Upper lobe of left lung (tissue), 6 donors: ENCODE results near the gene IFNLR1. TPM values are rescaled to one million over a fixed set of nuclear protein-coding genes. Genes with fewer than 3 reads are reported as not detected.
"Not testable (repeated sequence)": the region's sequence is repeated elsewhere in the genome, so short reads cannot be mapped to it uniquely, and the experiment has no call there.

Experiments
- ATAC-seq, 2 donors: fragments of 200-7000 bp; cut with Tn5 transposase; one replicate each; pipeline ENCODE4 v1.9.1; 2022; ENCODE audit warnings: mild to moderate bottlenecking in 2 of 2, moderate library complexity in 2 of 2; ENCODE audit not compliant: low FRiP score in 2 of 2
- DNase-seq, 2 donors: peaks; one replicate each; pipeline ENCODE4 v3.0.0-alpha.2; 2019 to 2020
- H3K27ac ChIP-seq, 4 donors: fragments of 200-600 bp; sonication (generic); one replicate each; pipeline ENCODE4 v1.5.1; 2016 to 2019
- H3K27me3 ChIP-seq, 4 donors: fragments of 200-600 bp; sonication (generic); one replicate each; pipeline ENCODE4 v1.5.1; 2017 to 2019
- H3K36me3 ChIP-seq, 4 donors: fragments of 200-600 bp; sonication (generic); one replicate each; pipeline ENCODE4 v1.5.1; 2016 to 2019
- H3K4me1 ChIP-seq, 4 donors: fragments of 200-600 bp; sonication (generic); one replicate each; pipeline ENCODE4 v1.5.1; 2018 to 2019
- H3K4me3 ChIP-seq, 4 donors: fragments of 200-600 bp; sonication (generic); one replicate each; pipeline ENCODE4 v1.5.1; 2017 to 2019; ENCODE audit warnings: mild to moderate bottlenecking in 2 of 4, moderate library complexity in 1 of 4
- H3K9me3 ChIP-seq, 4 donors: fragments of 200-600 bp; sonication (generic); one replicate each; pipeline ENCODE4 v1.5.1; 2018 to 2019
- EP300 ChIP-seq, 4 donors: sonication (generic); formaldehyde crosslinking; IDR thresholded peaks; one replicate each; pipeline ENCODE4 v1.5.1; 2017; ENCODE audit warnings: antibody characterized with exemption in 4 of 4, control low read depth in 2 of 4
- POLR2A ChIP-seq, 4 donors: fragments of 450-650 bp; IDR thresholded peaks; one replicate each; pipeline ENCODE4 v1.5.1; 2016 to 2017; ENCODE audit warnings: antibody characterized with exemption in 4 of 4, mild to moderate bottlenecking in 2 of 4
- POLR2AphosphoS5 ChIP-seq, 2 donors: sonication (generic); formaldehyde crosslinking; IDR thresholded peaks; one replicate each; pipeline ENCODE4 v1.5.1; 2017; ENCODE audit warnings: antibody characterized with exemption in 2 of 2
- WGBS, 2 donors: methylation state at CpG; one replicate each; pipeline ENCODE4 v1.1.5; 2017 to 2018; 5-methylcytosine and 5-hydroxymethylcytosine counted together
- total RNA-seq, 6 donors: library from RNA; depleted of rRNA in 4 of 6; stranded (reverse); fragments of >200 nt in 4 of 6; gene quantifications; one replicate each; pipeline versions ENCODE4 v1.1.0 to v1.2.1, GENCODE V29; 2016 to 2021
- TF ChIP-seq, protein P1 (sequence below), 6 experiments: fragments of 450-650 bp in 4 of 6; fragments of 200-600 bp in 2 of 6; sonication (generic) in 2 of 6; IDR thresholded peaks; one replicate each; pipeline ENCODE4 v1.5.1; 2016 to 2019; ENCODE audit warnings: antibody characterized with exemption in 6 of 6
- donor health status: DM: no; HTN: no; CAD: no; lungs with moderate emphysema.
- donor health status: DM: no; HTN: yes; CAD: no; lungs with severe emphysema.

Gene IFNLR1
- total RNA-seq, 6 donors from 2014 or later = 4.1 to 15.5 (median 6.8) TPM

DNA sequence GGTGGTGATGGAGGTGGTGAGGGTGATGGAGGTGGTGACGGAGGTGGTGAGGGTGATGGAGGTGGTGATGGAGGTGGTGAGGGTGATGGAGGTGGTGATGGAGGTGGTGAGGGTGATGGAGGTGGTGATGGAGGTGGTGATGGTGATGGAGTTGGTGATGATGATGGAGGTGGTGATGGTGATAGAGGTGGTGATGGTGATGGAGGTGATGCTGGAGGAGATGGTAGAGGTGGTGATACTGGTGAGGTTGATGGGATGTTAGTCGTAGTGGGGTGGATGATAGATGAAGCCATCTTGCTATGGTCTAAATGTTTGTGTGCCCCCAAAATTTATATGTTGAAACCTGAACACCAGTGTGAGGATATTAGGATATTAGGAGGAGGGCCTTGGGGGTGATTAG lies 25.3 kb upstream of the IFNLR1 start:
- Histone ChIP-seq H3K4me3 (no peak overlapping the region), H3K27ac (no peak overlapping the region), H3K4me1 (peaks cover 0 to 12% (median 7%) of the 10 kb centered on the region in 4 donors), H3K36me3 (no peaks in the 10 kb centered on the region), H3K9me3 (no peaks in the 10 kb centered on the region), H3K27me3 (peaks cover 0 to 4% (median 0%) of the 10 kb centered on the region in 4 donors)
- ATAC-seq = no peak
- WGBS, 2 donors = 53 to 67% methylated on average over 2 of the region's 2 CpGs
- TF ChIP-seq, protein P1, sequence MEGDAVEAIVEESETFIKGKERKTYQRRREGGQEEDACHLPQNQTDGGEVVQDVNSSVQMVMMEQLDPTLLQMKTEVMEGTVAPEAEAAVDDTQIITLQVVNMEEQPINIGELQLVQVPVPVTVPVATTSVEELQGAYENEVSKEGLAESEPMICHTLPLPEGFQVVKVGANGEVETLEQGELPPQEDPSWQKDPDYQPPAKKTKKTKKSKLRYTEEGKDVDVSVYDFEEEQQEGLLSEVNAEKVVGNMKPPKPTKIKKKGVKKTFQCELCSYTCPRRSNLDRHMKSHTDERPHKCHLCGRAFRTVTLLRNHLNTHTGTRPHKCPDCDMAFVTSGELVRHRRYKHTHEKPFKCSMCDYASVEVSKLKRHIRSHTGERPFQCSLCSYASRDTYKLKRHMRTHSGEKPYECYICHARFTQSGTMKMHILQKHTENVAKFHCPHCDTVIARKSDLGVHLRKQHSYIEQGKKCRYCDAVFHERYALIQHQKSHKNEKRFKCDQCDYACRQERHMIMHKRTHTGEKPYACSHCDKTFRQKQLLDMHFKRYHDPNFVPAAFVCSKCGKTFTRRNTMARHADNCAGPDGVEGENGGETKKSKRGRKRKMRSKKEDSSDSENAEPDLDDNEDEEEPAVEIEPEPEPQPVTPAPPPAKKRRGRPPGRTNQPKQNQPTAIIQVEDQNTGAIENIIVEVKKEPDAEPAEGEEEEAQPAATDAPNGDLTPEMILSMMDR (IDR thresholded peaks at IDR 0.05) = no peak
- no peak for TF ChIP-seq EP300 (IDR thresholded peaks at IDR 0.05)
- TF ChIP-seq POLR2AphosphoS5 (IDR thresholded peaks at IDR 0.05) = no peak
- TF ChIP-seq POLR2A (IDR thresholded peaks at IDR 0.05) = no peak
- no peak for DNase-seq

DNA sequence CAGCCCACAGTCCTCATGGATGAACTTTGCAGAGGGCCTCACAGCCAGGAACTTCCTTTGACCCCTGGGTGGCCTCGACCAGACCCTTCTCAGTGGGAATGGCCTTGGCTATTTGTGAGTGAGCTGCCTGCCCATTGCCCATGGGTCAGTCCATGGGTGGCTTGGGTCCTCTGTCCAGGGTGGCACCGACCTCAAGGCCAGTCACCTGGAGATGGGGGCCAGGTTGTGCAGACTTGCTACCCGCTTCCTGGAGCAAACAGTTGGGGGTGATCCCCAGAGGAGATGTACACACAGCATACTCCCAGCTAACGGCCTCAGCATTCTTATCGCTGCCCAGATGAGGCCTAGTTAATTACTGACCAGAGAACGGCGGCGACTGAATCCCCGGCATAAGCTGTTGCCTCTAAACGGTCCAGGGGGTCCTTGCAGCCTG lies 23.1 kb upstream of the IFNLR1 start:
- Histone ChIP-seq H3K36me3 (no peaks in the 10 kb centered on the region), H3K4me1 (no peaks in the 10 kb centered on the region), H3K4me3 (no peak overlapping the region), H3K27ac (no peak overlapping the region), H3K27me3 (no peaks in the 10 kb centered on the region), H3K9me3 (no peaks in the 10 kb centered on the region)
- DNase-seq (no peak), ATAC-seq (no peak)
- TF ChIP-seq POLR2A (IDR thresholded peaks at IDR 0.05) (no peak), POLR2AphosphoS5 (IDR thresholded peaks at IDR 0.05) (no peak)
- TF ChIP-seq, protein P1 (IDR thresholded peaks at IDR 0.05) = no peak
- 83 to 87% methylated on average over 7 to 10 of the region's 10 CpGs for WGBS, 2 donors

DNA sequence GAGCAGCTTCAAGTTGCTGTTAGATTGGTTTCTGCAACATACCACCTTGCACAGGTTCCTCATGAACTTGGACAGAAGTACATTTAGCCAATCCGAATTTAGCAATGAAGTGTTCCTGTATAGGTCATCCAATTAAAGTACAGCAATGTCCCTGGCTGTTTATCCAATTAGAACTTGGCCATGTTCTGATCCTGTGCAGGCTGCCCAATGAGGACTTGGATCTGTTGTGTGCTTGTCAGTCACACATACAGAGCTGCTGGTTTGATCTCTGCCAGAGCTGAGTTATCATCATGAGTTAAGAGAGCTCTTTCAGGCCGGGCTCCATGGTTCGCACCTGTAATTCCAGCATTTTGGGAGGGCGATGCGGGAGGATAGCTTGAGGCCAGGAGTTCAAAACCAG lies 22.0 kb upstream of the IFNLR1 start:
- Histone ChIP-seq H3K4me3 (no peak overlapping the region), H3K27ac (no peak overlapping the region), H3K4me1 (no peaks in the 10 kb centered on the region), H3K27me3 (no peaks in the 10 kb centered on the region), H3K36me3 (no peaks in the 10 kb centered on the region), H3K9me3 (no peaks in the 10 kb centered on the region)
- no peak for ATAC-seq
- WGBS, 2 donors = 92 to 93% methylated on average over 5 of the region's 5 CpGs
- DNase-seq = no peak
- TF ChIP-seq EP300 (IDR thresholded peaks at IDR 0.05) = no peak
- TF ChIP-seq, protein P1 (IDR thresholded peaks at IDR 0.05) = no peak
- TF ChIP-seq POLR2AphosphoS5 (IDR thresholded peaks at IDR 0.05) = no peak
- TF ChIP-seq POLR2A (IDR thresholded peaks at IDR 0.05) = no peak

DNA sequence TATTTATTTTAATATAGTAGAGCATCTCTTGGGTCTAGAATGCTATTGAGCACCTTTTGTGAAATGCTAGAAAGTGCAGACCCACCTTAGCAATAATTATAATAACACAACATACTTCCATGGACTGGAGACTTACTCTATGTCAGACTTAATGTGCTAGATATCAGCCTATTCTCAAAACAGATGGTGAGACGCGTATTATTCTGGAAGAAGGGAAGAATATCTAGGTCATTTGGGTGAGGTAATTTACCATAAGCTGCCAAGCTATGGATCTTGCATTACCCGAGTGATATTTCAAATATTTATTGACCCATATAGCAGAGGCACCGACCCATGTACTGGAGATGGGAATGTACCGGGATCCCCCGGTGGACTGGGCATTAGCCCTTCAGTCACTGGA lies 20.6 kb upstream of the IFNLR1 start:
- Histone ChIP-seq H3K4me3 (no peak overlapping the region), H3K27me3 (no peaks in the 10 kb centered on the region), H3K9me3 (no peaks in the 10 kb centered on the region), H3K4me1 (peaks cover 0 to under 1% (median 0%) of the 10 kb centered on the region in 4 donors), H3K27ac (no peak overlapping the region), H3K36me3 (no peaks in the 10 kb centered on the region)
- ATAC-seq (no peak), DNase-seq (no peak)
- TF ChIP-seq, protein P1 (IDR thresholded peaks at IDR 0.05) = no peak
- TF ChIP-seq POLR2A (IDR thresholded peaks at IDR 0.05) (no peak), POLR2AphosphoS5 (IDR thresholded peaks at IDR 0.05) (no peak), EP300 (IDR thresholded peaks at IDR 0.05) (no peak)
- WGBS, 2 donors = 84 to 93% methylated on average over 6 of the region's 6 CpGs

DNA sequence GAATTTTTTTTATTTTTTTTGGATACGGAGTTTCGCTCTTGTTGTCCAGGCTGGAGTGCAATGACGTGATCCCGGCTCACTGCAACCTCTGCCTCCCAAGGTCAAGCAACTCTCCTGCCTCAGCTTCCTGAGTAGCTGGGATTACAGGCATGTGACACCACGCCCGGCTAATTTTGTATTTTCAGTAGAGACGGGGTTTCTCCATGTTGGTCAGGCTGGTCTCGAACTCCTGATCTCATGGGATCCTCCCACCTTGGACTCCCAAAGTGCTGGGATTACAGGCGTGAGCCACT lies 20.3 kb upstream of the IFNLR1 start:
- H3K4me3 ChIP-seq, H3K27me3 ChIP-seq, DNase-seq, H3K4me1 ChIP-seq, H3K36me3 ChIP-seq, ATAC-seq, H3K27ac ChIP-seq, H3K9me3 ChIP-seq: not testable (repeated sequence)
- WGBS, 2 donors = 88 to 89% methylated on average over 9 of the region's 9 CpGs
